CD4-positive, alpha-beta memory T cell (primary cell): ENCODE measurements around the gene PGAP3. TPM values are rescaled to one million over a fixed set of nuclear protein-coding genes. Genes with fewer than 3 reads are reported as not detected.

Source experiments
- CTCF ChIA-PET: fragments of 350-600 bp; sonication (Branson Sonifier 250); formaldehyde crosslinking; loops from one replicate; lab custom pipeline; 2021; ENCODE audit warnings: inconsistent platforms; ENCODE audit not compliant: partially characterized antibody; lab: Charles Lee
- POLR2A ChIA-PET: fragments of 350-600 bp; sonication (Branson Sonifier 250); formaldehyde crosslinking; loops from one replicate; lab custom pipeline; 2021; ENCODE audit not compliant: partially characterized antibody; lab: Charles Lee
- DNase-seq, 5 donors: peaks; one replicate each; pipeline versions ENCODE4 v3.0.0 to v3.0.0-alpha.2; 2020 to 2022; ENCODE audit warnings: mixed read lengths in 1 of 5
- H3K27ac ChIP-seq: one replicate; pipeline ENCODE4 v1.7.0; 2013; ENCODE audit warnings: low read depth, low read length
- H3K27me3 ChIP-seq: 2 replicates; pipeline ENCODE4 v1.7.0; 2013; ENCODE audit warnings: mild to moderate bottlenecking, low read length, moderate library complexity; ENCODE audit not compliant: insufficient read depth
- H3K36me3 ChIP-seq: 2 replicates; pipeline ENCODE4 v1.7.0; 2013; ENCODE audit warnings: mild to moderate bottlenecking, low read length, moderate library complexity; ENCODE audit not compliant: insufficient read depth
- H3K4me1 ChIP-seq: 2 replicates; pipeline ENCODE4 v1.7.0; 2013; ENCODE audit warnings: mild to moderate bottlenecking, low read length, moderate library complexity; ENCODE audit not compliant: insufficient read depth
- H3K4me3 ChIP-seq, 2 donors: one replicate each; pipeline ENCODE4 v1.7.0; 2013; ENCODE audit warnings: low read length in 2 of 2, mild to moderate bottlenecking in 1 of 2
- H3K9me3 ChIP-seq, 2 donors: one replicate each; pipeline ENCODE4 v1.7.0; 2013; ENCODE audit warnings: low read length in 2 of 2, control low read depth in 1 of 2; ENCODE audit not compliant: control insufficient read depth in 1 of 2
- H3K27ac Mint-ChIP-seq, 7 donors: one replicate each; pipeline ENCODE4 v1.8.0; 2020 to 2021; ENCODE audit warnings: mixed read lengths in 7 of 7, mild to moderate bottlenecking in 6 of 7, inconsistent platforms in 3 of 7, moderate library complexity in 3 of 7
- H3K27me3 Mint-ChIP-seq, 2 donors: one replicate each; pipeline ENCODE4 v1.8.0; 2020 to 2021; ENCODE audit warnings: mixed read lengths in 2 of 2
- H3K36me3 Mint-ChIP-seq, 2 donors: one replicate each; pipeline ENCODE4 v1.8.0; 2020 to 2021; ENCODE audit warnings: mixed read lengths in 2 of 2, inconsistent platforms in 1 of 2, mild to moderate bottlenecking in 1 of 2
- H3K4me1 Mint-ChIP-seq, 4 donors: one replicate each; pipeline ENCODE4 v1.8.0; 2020 to 2021; ENCODE audit warnings: mixed read lengths in 4 of 4, mild to moderate bottlenecking in 1 of 4
- H3K4me3 Mint-ChIP-seq, 8 donors: one replicate each; pipeline ENCODE4 v1.8.0; 2020 to 2021; ENCODE audit warnings: mixed read lengths in 8 of 8, mild to moderate bottlenecking in 7 of 8, moderate library complexity in 6 of 8, inconsistent platforms in 3 of 8
- H3K9me3 Mint-ChIP-seq, 8 donors: one replicate each; pipeline ENCODE4 v1.8.0; 2020 to 2021; ENCODE audit warnings: mixed read lengths in 8 of 8, mild to moderate bottlenecking in 5 of 8, inconsistent platforms in 3 of 8, moderate library complexity in 1 of 8
- intact Hi-C: fragments of 100-400 bp; cut with micrococcal nuclease; formaldehyde crosslinking; loops from one replicate; pipeline ENCODE4 v1.15.1; 2023
- microRNA-seq: library from miRNA; unstranded; fragments of <30 nt; microRNA quantifications from one replicate; pipeline ENCODE4 v1.2.0, GENCODE V29; 2021; ENCODE audit warnings: borderline replicate concordance, borderline number of aligned reads, borderline microRNAs expressed, mixed read lengths
- polyA plus RNA-seq, 2 donors: library from polyadenylated mRNA; unstranded; fragments of 300-500 nt; fragmentation: Illumina TruSeq; gene quantifications; one replicate each; pipeline ENCODE4 v1.2.3, GENCODE V29; 2021
- total RNA-seq, 2 experiments: library from RNA; stranded (reverse); gene quantifications; one replicate each; pipeline ENCODE4 v1.2.3, GENCODE V29; 2021

The PGAP3 gene
- total and polyA plus RNA-seq, 4 experiments from 2014 or later = 22.1 to 30.5 (median 28.0) TPM

GRCh38 chr17:39622380-39623006 lies 65.4 kb downstream of the PGAP3 start:
- H3K36me3 ChIP-seq = no peaks in the 10 kb centered on the region
- peaks cover 14 to 31% (median 22%) of the 10 kb centered on the region in 4 donors for H3K4me1 Mint-ChIP-seq
- peaks cover 0 to 3% of the 10 kb centered on the region in 2 donors for H3K36me3 Mint-ChIP-seq
- H3K4me1 ChIP-seq = peaks cover 34% of the 10 kb centered on the region
- H3K27ac ChIP-seq = peak overlapping the region; percentile 4
- peaks cover 16 to 20% of the 10 kb centered on the region in 2 donors for H3K27me3 Mint-ChIP-seq
- peak overlapping the region in 1 of 2 donors; percentile 50 for H3K4me3 ChIP-seq
- ChIA-PET POLR2A (interaction anchor here (0.8 to 4.2 kb wide), 12 partner anchors 12 to 423 kb away, joined by 3 to 43 read pairs (median 6); partner anchors contain the start of genes MIEN1, PGAP3, PSMD3 and STARD3), CTCF (interaction anchor here (0.8 to 9.5 kb wide), 40 partner anchors 8 to 416 kb away, joined by 3 to 114 read pairs (median 5); partner anchors contain the start of genes IKZF3, MIEN1, PNMT and STARD3)
- H3K9me3 ChIP-seq = no peaks in the 10 kb centered on the region
- peaks cover 15% of the 10 kb centered on the region for H3K27me3 ChIP-seq
- no peaks in the 10 kb centered on the region for H3K9me3 Mint-ChIP-seq
- peak overlapping the region; percentile 65 to 85 (median 80) for H3K4me3 Mint-ChIP-seq
- DNase-seq = peak in 1 of 5 donors; percentile 74
- H3K27ac Mint-ChIP-seq = peak overlapping the region; percentile 54 to 90 (median 86)
- intact Hi-C loops = loop anchor here (1.0 to 2.0 kb wide), 9 partner anchors 15 to 405 kb away; partner anchors contain the start of genes MIEN1, PNMT, PSMD3 and STARD3

- intact Hi-C loops = loop anchor here (1.0 to 2.0 kb wide), 8 partner anchors 16 to 406 kb away; partner anchors contain the start of genes MIEN1, PNMT, PSMD3 and STARD3
- POLR2A ChIA-PET = interaction anchor here (0.6 to 4.2 kb wide), 16 partner anchors 12 to 422 kb away, joined by 3 to 43 read pairs (median 4); partner anchors contain the start of genes MIEN1, PGAP3, PNMT and PSMD3
- peaks cover 14 to 18% of the 10 kb centered on the region in 2 donors for H3K27me3 Mint-ChIP-seq
Observed at GRCh38 chr17:39621523-39622379, 66.1 kb downstream of the PGAP3 start.

More at GRCh38 chr17:39621523-39622379, 66.1 kb downstream of the PGAP3 start:
- Mint-ChIP-seq H3K4me3 (peak overlapping the region; percentile 65 to 85 (median 80)), H3K36me3 (peaks cover 0 to 3% of the 10 kb centered on the region in 2 donors), H3K27ac (peak overlapping the region; percentile 54 to 90 (median 86)), H3K9me3 (no peaks in the 10 kb centered on the region), H3K4me1 (peaks cover 13 to 31% (median 20%) of the 10 kb centered on the region in 4 donors)
- H3K27ac ChIP-seq = peak overlapping the region; percentile 4
- H3K9me3 ChIP-seq = no peaks in the 10 kb centered on the region
- H3K27me3 ChIP-seq = peaks cover 14% of the 10 kb centered on the region
- H3K4me3 ChIP-seq = peak overlapping the region in 1 of 2 donors; percentile 50
- CTCF ChIA-PET = interaction anchor here (0.6 to 9.5 kb wide), 50 partner anchors 9 to 405 kb away, joined by 3 to 114 read pairs (median 4); partner anchors contain the start of genes IKZF3, MIEN1, PGAP3 and PNMT
- peaks cover 36% of the 10 kb centered on the region for H3K4me1 ChIP-seq
- no peaks in the 10 kb centered on the region for H3K36me3 ChIP-seq
- DNase-seq = peak; percentile 82 to 90 (median 84)

Small RNA genes within 50 kb of the gene (microRNA-seq; reads per million reads assigned to microRNA genes)
- gene MIR4728 = not detected

Other genes with a start within 250 kb of the PGAP3 start
- 10 to 100 TPM; 59.1 to 62.3 TPM for gene MED1, start 236.8 kb downstream of the PGAP3 start, total RNA-seq
- gene MED1, start 236.8 kb downstream of the PGAP3 start, polyA plus RNA-seq = 10 to 100 TPM in 1 of 2 donors, 1 to 10 TPM in 1; 6.4 to 23.4 TPM
- gene CDK12, start 226.6 kb downstream of the PGAP3 start, total RNA-seq = 100 to 1,000 TPM; 107 to 114 TPM
- 1 to 10 TPM in 1 of 2 donors, under 1 TPM in 1; 0.87 to 6.4 TPM for gene CDK12, start 226.6 kb downstream of the PGAP3 start, polyA plus RNA-seq
- gene NEUROD2, start 80.1 kb downstream of the PGAP3 start, total RNA-seq = not detected
- gene NEUROD2, start 80.1 kb downstream of the PGAP3 start, polyA plus RNA-seq = under 1 TPM in 1 of 2 donors, not detected in 1; 0.06 TPM
- not detected for gene PPP1R1B, start 61.1 kb downstream of the PGAP3 start, total RNA-seq
- not detected for gene PPP1R1B, start 61.1 kb downstream of the PGAP3 start, polyA plus RNA-seq
- gene STARD3, start 50.9 kb downstream of the PGAP3 start, total RNA-seq = 100 to 1,000 TPM; 105 to 110 TPM
- gene STARD3, start 50.9 kb downstream of the PGAP3 start, polyA plus RNA-seq = 10 to 100 TPM; 42.2 to 43.2 TPM
- 1 to 10 TPM; 5.9 to 6.3 TPM for gene TCAP, start 22.7 kb downstream of the PGAP3 start, total RNA-seq
- gene TCAP, start 22.7 kb downstream of the PGAP3 start, polyA plus RNA-seq = under 1 TPM in 1 of 2 donors, not detected in 1; 0.14 TPM
- gene PNMT, start 19.6 kb downstream of the PGAP3 start, total RNA-seq = under 1 TPM in 1 of 2 experiments, not detected in 1; 0.55 TPM
- gene PNMT, start 19.6 kb downstream of the PGAP3 start, polyA plus RNA-seq = not detected
- 1 to 10 TPM; 4.1 to 4.5 TPM for gene ERBB2, start 12.0 kb upstream of the PGAP3 start, total RNA-seq
- gene ERBB2, start 12.0 kb upstream of the PGAP3 start, polyA plus RNA-seq = under 1 TPM in 1 of 2 donors, not detected in 1; 0.55 TPM
- 10 to 100 TPM; 35.8 TPM for gene MIEN1, start 42.5 kb upstream of the PGAP3 start, total RNA-seq
- 10 to 100 TPM; 90.8 to 96.6 TPM for gene MIEN1, start 42.5 kb upstream of the PGAP3 start, polyA plus RNA-seq
- not detected for gene GRB7, start 49.9 kb upstream of the PGAP3 start, total RNA-seq
- gene GRB7, start 49.9 kb upstream of the PGAP3 start, polyA plus RNA-seq = not detected
- 100 to 1,000 TPM; 116 to 118 TPM for gene IKZF3, start 176.3 kb upstream of the PGAP3 start, total RNA-seq
- 10 to 100 TPM in 1 of 2 donors, 1 to 10 TPM in 1; 3.2 to 87.4 TPM for gene IKZF3, start 176.3 kb upstream of the PGAP3 start, polyA plus RNA-seq
- 1 to 10 TPM in 1 of 2 experiments, under 1 TPM in 1; 0.35 to 1.2 TPM for gene ZPBP2, start 180.1 kb upstream of the PGAP3 start, total RNA-seq
- gene ZPBP2, start 180.1 kb upstream of the PGAP3 start, polyA plus RNA-seq = under 1 TPM in 1 of 2 donors, not detected in 1; 0.25 TPM
- 10 to 100 TPM; 41.4 to 47.4 TPM for gene GSDMB, start 230.6 kb upstream of the PGAP3 start, total RNA-seq
- 1 to 10 TPM; 3.2 to 3.9 TPM for gene GSDMB, start 230.6 kb upstream of the PGAP3 start, polyA plus RNA-seq
- gene ORMDL3, start 239.5 kb upstream of the PGAP3 start, total RNA-seq = 10 to 100 TPM; 79.6 to 87.2 TPM
- 100 to 1,000 TPM in 1 of 2 donors, 10 to 100 TPM in 1; 90.4 to 161 TPM for gene ORMDL3, start 239.5 kb upstream of the PGAP3 start, polyA plus RNA-seq
- not detected for gene LRRC3C, start 239.7 kb upstream of the PGAP3 start, total RNA-seq
- gene LRRC3C, start 239.7 kb upstream of the PGAP3 start, polyA plus RNA-seq = not detected